Measurements from ENCODE around the gene KIF1B.
"Not testable (repeated sequence)": the region's sequence is repeated elsewhere in the genome, so short reads cannot be mapped to it uniquely, and the experiment has no call there.

Gene KIF1B

GRCh38 chr1:10189659-10190058 is 20.7 kb upstream of the KIF1B start:
- DNase-seq (ENCODE audit: low read depth, low spot score): no peak

- no peak for DNase-seq (ENCODE audit: low read depth, low spot score)
These were observed 18.1 kb upstream of the KIF1B start for GRCh38 chr1:10192263-10192662.

- DNase-seq (ENCODE audit: low read depth, low spot score): no peak
These were observed 17.1 kb upstream of the KIF1B start for GRCh38 chr1:10193288-10193687.

- DNase-seq (ENCODE audit: low read depth, low spot score): no peak
These were observed 14.8 kb upstream of the KIF1B start for GRCh38 chr1:10195570-10195969.

GRCh38 chr1:10196976-10197375 is 13.4 kb upstream of the KIF1B start:
- DNase-seq (ENCODE audit: low read depth, low spot score): no peak

DNA sequence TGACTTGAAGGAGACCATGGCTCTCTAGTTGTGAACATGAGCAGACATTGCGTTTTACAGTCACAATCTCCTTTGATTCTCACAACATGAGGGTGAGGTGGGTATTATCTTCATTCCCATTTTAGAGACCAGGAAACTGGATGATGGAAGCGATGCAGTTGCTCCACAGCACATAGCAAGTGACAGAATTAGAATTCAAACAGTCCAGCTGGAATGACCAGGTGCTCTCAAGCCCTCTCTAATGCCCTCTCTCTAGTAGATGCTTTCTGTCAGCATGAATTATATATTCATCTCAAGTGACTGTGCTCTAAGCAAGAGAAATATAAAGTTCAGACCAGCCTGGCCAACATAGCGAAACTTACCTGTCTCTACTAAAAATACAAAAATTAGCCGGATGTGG is 9.8 kb upstream of the KIF1B start:
- DNase-seq (ENCODE audit: low read depth, low spot score): no peak

DNA sequence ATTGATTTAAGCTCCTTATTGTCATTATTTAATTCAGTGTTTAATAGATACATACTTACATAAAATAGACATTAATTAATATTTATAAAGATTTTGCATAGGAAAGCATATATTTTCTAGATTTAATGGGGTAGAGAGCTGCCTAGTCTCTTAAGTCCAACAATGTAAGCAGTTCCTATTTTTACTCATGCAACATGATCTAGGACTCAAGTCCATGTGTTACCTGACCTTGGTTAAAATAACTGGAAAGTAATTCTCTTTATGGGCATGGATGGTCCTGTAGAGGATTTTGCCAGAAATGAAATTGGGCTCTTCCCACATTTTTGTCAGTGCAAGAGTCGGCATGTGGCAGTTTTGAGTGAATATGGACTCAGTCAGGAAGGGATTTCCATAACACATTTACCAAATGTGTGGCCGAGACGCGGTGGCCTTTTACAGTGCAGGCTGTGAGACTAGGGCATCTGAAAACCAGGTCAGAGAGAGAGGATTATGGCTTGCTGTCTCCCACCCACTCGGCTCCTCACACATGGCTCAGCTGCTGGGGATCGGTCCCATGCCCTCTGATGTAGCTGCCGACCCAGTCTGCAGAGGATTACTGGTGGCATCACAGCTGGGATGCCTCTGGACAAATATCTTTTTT is 6.2 kb upstream of the KIF1B start:
- DNase-seq (ENCODE audit: low read depth, low spot score): no peak

DNA sequence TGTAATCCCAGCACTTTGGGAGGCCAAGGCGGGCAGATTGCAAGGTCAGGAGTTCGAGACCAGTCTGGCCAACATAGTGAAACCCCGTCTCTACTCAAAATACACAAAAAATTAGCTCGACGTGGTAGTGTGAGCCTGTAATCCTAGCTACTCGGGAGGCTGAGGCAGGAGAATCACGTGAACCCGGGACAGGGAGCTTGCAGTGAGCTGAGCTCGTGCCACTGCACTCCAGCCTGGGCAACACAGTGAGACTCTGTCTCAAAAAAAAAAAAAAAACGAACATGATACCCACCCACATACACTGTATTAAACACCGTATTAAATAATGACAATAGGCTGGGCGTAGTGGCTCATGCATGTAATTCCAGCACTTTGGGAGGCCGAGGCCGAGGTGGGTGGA is 5.2 kb upstream of the KIF1B start:
- DNase-seq (ENCODE audit: low read depth, low spot score): not testable (repeated sequence)

GRCh38 chr1:10207810-10208209 is 2.6 kb upstream of the KIF1B start:
- no peak for DNase-seq (ENCODE audit: low read depth, low spot score)

- DNase-seq (ENCODE audit: low read depth, low spot score): no peak
These were observed 1.8 kb upstream of the KIF1B start for GRCh38 chr1:10208537-10208936.

GRCh38 chr1:10209590-10209904 is 823 bp upstream of the KIF1B start:
- no peak for DNase-seq (ENCODE audit: low read depth, low spot score)

DNA sequence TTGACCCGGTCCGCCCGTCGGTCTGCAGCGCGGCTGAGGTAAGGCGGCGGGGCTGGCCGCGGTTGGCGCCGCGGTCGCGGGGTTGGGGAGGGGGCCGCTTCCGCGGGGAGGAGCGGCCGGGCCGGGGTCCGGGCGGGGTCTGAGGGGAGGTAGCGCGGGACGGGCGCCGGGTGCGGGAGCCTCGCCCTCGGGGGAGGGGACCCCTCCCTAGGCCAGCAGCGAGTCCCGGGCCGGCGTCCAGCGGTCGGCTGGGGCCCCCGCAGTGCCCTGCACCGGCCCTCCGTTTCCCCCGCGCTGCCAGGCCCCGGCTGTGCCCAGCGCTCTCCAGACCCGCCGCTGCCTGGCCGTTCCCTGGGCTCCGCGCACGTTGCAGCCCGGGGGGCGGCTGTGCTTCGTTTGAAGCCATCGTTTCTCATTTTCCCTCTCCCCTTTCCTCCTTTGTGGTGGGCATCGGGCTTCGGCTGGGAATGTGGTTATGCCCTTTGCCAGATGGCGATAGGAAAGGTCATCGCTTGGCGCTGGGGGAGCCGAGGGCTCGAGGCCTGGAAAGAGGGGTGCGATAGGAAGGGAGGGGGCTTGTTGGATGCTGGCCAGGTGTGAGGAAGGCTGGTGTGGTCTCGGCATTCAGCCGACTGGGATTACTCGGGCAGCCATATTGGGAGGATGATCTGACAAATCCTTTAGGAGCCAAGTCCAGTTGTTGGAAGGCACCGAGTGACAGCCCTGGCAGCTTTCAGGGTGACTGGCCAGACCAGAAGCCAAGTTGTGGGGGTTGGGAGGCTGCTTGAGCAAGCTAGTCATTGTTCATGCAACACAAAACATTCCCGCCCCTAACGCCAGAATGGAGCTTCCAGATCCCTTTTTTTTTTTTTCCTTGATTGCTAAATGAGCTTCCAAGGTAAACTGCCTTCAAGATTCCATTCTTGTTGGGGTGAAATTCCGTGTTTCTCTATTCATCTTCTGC is 753 bp downstream of the KIF1B start:
- DNase-seq (ENCODE audit: low read depth, low spot score): no peak

DNA sequence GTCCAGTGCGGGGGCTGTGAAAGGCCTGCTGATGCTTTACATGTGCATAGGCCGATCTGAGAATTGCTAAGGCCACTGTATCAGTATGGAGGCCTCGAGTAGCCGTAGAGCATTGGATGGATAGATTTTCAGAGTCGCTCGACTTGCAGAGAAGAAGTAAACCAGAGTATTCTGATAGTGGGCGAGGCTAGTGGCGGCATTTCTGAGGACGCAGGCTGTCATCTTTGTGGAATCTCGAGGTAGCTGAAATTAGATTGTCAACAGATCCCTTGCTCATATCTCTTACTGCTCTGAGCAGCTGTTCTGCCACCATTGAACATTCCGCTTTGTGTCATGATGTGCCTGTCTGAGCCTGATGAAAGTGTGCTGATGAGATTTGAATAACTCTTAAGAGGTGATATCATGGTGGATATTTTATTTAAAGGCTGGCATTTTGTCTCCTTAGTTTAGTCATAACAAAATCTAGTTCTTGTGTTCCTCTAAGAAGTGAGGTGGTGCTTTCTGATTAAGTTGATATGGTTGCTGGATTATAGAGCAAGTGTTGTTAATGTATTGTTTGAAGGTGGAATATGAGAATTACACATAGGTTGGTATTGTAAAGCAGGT is 1.5 kb downstream of the KIF1B start:
- no peak for DNase-seq (ENCODE audit: low read depth, low spot score)

- DNase-seq (ENCODE audit: low read depth, low spot score): no peak
These were observed 2.1 kb downstream of the KIF1B start for GRCh38 chr1:10212476-10212875.

- no peak for DNase-seq (ENCODE audit: low read depth, low spot score)
These were observed 2.9 kb downstream of the KIF1B start for GRCh38 chr1:10213186-10213705.

DNA sequence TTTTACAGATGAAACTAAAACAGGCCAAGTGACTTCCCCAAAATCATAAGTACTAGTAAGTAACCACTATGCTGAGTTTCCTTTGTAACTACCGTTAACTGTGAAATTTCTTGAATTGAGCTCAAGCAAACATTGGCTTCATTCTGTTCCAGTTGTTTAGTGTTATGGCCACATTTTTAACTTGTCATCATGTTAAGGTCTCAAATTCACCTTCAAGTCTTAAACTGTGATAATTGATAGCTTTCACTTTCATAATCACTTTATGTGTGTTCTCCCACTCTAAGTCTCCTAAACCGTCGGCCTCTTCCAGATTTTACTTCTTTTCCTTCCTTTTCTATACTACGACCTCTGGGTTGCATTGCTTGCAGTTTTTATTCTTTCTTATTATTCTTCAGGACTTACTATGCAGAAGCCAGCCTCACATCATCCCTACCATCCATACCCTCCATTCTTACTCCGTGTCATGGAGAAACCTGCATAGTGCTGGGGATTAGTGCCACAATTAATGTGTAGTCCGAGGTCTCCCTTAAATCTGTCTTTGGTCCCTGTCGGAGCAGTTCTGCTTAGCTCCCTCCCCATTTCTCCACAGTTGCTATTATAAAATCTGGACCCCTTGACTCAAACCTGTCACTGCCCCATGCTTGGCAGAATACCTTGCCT is 5.8 kb downstream of the KIF1B start:
- no peak for DNase-seq (ENCODE audit: low read depth, low spot score)

GRCh38 chr1:10217748-10218441 is 7.5 kb downstream of the KIF1B start:
- no peak for DNase-seq (ENCODE audit: low read depth, low spot score)

- no peak for DNase-seq (ENCODE audit: low read depth, low spot score)
These were observed 9.8 kb downstream of the KIF1B start for GRCh38 chr1:10220200-10220599.

DNA sequence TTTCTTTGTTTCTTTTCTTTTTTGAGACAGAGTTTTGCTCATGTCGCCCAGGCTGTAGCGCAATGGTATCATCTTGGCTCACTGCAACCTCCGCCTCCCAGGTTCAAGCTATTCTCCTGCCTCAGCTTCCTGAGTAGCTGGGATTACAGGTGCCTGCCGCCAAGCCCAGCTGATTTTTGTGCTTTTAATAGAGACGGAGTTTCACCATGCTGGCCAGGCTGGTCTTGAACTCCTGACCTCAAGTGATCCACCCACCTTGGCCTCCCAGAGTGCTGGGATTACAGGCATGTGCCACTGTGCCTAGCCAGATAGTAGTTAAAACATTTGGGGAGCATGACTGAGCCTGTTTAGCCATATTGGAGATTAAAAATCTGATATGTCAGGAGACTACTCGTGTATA is 10.3 kb downstream of the KIF1B start:
- not testable (repeated sequence) for DNase-seq (ENCODE audit: low read depth, low spot score)

DNA sequence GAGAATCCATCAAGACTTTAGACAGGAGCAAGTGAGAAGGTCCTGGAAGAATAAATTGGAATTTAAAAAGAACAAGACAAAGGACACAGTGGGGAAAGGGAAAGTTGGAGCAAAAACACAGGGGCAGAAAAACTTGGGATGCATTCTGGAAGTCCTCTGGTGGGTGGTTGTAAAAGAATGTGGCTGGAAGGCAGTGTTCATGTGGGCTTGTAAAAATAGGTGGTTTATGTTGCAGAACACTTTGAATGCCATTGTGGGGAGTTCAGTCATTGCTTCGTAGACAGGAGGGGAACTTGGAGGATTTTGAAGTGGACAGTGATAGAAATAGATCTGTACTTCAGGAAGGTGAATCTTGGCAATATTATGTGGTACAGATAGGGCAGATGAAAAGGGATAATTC is 15.2 kb downstream of the KIF1B start:
- DNase-seq (ENCODE audit: low read depth, low spot score): no peak

- DNase-seq (ENCODE audit: low read depth, low spot score): no peak
These were observed 18.2 kb downstream of the KIF1B start for GRCh38 chr1:10228528-10228927.
